Fibroblast of the conjunctiva (primary cell): ENCODE results near the gene ARHGAP20.
"Not testable (repeated sequence)": the region's sequence is repeated elsewhere in the genome, so short reads cannot be mapped to it uniquely, and the experiment has no call there.

Experiments
- DNase-seq: peaks from one replicate; pipeline ENCODE4 v3.0.0-alpha.2; 2010; ENCODE audit warnings: low read depth

The ARHGAP20 gene

DNA sequence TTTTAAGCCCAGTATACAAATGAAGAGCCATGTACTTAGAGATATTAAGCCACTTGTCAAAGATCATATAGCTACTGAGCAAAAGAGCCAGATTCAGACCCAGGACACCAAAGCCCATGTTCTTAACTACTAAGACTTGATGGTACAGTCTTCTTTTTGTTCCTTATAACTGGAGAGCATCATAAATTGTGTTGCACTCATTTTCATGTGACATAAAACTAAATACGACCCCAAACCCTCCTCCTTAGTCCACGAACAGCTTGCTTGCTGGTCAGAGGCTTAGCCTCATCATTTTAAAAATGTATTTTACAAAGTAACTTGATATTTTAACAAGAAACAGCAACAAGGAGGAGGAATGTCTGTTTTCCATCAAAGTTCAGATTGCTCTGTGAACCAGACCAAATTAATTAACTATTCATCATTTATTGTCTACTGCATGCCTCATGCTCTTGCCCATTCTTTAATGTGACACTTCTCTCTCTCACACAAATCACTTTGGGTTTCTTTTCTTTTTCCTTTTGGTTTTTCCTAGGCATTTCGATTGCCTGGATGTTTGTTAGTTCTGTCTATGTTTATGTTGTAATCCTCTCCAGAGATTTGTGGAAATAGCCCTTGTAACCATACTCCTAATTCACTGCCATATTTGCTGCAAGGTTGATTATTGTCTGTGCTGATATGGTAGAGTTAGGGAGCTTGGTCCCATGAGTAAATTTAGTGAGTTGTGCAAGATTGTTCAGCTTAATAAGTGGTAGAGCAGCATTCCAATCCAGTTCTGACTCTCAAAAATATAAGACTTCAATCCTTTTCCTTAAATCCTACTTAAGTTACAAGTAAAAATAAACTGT, 8.4 kb upstream of the ARHGAP20 start:
- no peak for DNase-seq

GRCh38 chr11:110716361-110716760, 4.1 kb upstream of the ARHGAP20 start:
- no peak for DNase-seq

DNA sequence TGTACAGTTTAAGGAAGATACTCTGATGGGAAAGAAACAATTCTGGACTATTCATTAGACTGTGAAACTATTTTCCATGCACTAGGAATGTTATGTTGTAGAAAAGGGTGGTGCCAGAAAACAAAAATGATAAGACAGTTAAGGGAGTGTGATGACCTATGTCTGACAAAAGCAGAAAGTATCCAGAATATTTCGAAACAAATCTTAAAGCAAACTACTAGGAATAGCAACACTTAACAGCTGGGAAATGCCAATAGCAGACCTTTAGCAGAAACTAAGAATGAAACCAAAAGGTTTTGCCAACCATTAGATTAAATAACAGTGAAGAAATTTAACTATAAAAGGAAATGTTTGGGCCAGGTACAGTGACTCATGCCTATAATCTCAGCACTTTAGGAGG, 3.3 kb upstream of the ARHGAP20 start:
- DNase-seq = no peak

GRCh38 chr11:110713449-110713776, 1.2 kb upstream of the ARHGAP20 start:
- DNase-seq = no peak

DNA sequence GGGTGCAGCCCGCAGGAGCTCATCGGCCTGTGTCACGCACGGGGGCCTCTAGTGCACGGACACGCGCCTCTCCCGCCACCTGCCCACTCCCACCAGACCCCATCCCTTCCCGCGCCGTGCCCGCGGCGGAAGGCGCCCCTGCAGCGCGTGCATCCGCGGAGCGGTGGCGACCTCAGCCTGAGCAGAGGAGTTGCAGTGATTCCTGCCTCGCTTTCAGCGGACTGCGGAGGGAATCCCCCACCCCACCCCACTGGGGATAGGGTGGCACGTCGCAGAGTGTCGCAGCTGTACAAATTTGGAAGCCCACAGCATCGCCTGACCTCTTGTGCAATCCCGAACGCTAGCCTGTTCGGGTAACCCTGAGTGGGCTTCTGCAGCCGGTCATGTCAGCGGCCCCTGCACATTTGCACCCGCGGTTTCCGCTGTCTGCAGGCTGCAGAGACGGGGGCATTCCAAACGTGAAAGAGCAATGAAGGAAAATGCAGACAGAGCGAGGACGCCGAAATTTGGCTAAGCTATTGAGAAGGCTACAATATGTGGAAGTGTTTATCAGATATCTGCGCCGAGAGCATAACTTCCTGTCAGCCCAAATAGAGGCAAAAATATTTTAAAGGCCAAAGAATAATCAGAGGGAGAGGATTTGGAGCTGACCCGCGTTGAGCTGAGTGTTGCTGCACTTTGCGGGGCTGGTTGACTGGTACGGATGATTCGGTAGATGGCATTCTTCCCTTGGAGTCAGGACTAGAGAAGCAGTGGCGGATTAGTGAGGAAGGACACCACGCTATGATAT, 617 bp upstream of the ARHGAP20 start:
- no peak for DNase-seq

GRCh38 chr11:110711448-110711775, 825 bp downstream of the ARHGAP20 start:
- DNase-seq = no peak

DNA sequence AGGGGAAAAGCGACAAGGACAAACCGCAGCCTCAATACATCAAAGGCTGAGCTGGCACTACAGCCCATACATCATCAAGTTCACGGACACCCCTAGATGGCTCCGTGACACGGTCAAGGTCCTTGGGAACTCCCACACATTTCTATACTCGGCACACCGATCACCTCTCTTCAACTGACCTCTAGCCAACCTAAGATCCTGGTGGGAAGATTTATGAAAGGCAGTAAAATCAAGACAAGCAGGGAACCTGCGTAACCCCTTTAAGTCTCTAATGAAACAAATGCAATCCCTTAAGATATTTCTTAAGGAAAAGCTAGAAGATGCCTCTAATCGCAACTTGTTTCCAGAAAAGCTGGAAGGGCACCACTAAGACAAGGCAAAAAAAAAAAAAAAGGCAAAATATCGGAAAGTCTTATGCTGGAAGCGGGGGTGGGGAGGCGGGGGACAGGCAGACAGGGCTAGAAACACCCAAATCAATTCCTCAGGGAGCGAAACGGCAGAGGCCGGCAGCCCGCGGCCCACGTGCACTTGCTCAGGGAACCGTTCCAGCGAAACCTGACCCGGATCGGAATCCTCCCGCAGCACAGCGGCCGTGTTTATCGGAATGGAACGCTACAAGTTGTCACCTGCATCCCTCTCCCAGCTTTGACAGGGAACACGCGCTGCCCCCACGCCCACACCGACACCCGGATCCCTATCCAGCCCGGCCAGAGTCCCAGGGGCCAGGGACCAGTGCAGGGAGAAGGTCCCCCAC, 1.4 kb downstream of the ARHGAP20 start:
- DNase-seq = no peak

GRCh38 chr11:110704210-110704864, 7.9 kb downstream of the ARHGAP20 start:
- no peak for DNase-seq

DNA sequence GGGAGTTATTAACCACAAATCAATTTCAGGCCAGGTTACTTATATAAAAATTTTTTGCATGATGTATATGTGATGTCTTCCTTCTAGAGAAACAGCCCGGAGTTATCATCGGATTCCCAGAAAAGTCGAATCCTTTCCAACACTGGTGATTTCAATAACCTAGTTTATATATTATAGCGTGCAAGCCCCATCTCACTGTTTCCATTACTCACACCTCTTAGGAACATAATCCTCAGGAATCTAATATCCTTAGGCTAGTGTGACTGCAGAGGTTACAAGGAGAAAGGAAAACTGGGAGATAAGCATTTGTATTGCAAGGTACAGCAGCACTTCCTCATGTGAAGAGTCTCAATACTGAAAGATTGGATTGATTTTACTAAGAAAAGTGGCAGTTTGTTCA, 20.3 kb downstream of the ARHGAP20 start:
- no peak for DNase-seq

GRCh38 chr11:110689306-110689705, 22.9 kb downstream of the ARHGAP20 start:
- DNase-seq = no peak

DNA sequence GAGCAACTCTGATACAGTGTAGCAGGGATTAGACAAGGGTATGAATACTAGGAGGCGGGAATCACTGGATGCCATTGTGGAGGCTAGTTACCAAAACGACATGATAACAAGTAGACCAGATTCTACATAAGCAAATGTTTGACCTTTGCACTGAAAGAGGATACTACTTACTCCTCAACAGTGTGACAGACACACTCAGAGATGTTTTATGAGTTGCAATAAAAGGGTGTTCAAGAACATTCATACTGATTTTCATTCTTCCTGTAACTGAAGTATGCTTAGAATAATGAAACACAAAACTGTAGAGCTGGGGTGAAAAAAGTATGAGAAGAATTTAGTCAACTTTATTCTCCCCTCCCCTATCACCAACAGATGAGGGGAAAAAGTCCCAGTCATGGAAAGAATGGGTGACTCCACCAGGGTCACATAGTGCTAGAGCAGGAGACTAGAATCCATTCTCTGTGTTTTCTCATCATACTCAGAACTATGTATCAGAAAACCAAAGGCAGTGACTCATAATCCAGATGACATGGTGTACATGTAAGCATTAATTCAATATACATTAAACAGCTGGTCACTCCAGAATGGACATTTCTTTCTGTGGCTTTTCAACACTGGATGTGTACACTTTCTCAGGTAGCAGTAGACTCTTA, 32.8 kb downstream of the ARHGAP20 start:
- DNase-seq = no peak

GRCh38 chr11:110675548-110675947, 36.7 kb downstream of the ARHGAP20 start:
- no peak for DNase-seq

DNA sequence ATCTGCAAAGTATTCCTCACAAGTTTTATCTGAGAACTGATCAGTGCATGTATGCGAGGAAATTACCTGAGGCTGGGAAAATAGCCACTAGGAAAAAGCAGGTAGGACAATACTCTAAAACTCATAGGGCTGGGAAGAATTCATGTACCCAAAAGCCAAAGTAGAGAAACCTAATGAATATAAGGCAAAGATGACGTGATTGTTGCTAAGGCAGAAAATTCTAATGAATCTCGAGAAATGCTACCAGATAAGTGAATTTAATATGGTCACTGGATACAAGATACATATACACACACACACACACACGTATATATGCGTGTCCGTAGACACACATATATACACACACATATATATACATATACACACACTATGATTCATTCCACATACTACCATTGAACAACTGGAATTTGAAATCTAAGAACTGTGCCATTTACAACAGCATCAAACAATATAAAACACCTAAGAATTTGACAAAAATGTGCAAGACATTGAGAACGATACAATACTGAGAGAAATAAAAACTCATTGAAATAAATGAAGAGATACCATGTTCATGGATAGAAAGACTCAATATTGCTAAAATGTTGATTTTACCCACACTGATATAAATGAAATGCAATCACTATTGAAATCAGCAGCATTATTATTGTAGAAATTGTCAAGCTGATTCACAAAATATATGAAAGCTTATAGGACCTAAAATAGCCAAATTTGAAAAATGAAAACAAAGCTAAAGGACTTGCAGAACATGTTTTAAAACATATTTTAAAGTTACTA, 46.4 kb downstream of the ARHGAP20 start:
- DNase-seq = no peak

DNA sequence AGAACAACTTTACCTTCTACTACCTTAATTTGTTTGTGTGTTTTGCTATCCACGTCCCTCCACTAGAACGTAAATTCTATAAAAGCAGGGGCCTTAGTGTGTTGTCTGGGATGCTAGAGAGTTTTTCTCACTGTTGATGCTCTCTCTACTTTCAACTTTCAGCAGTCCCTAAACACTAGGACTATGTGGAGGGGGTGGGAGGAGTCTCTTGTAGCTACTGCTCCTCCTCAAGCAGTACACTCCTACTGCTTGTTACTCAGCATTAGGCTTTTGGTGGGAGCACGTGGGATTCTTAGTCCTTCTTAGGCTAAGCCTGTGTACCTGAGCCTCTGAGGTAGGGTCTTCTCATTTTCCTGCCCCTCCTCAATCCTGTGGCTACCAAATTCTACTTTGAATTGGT, 56.3 kb downstream of the ARHGAP20 start:
- DNase-seq = no peak

DNA sequence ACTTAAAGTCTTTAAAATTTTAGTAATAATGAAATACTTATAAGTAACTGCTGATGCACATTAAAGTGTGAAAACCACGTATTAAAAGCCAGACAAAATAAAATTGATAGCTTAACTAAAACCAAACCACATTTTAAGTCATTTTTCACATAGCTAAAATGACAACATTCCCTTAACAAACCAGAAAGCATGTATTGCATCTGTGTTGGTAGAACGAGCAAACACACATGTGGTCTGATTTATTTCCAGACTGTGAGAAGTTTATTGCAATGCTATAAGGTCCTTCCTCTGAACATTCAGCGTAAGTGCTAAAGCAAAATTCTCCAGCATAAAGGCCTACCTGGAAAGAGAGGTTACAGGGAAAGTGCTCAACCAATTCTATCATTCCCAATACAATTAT, 57.8 kb downstream of the ARHGAP20 start:
- no peak for DNase-seq

GRCh38 chr11:110645253-110645652, 67.0 kb downstream of the ARHGAP20 start:
- DNase-seq = no peak

DNA sequence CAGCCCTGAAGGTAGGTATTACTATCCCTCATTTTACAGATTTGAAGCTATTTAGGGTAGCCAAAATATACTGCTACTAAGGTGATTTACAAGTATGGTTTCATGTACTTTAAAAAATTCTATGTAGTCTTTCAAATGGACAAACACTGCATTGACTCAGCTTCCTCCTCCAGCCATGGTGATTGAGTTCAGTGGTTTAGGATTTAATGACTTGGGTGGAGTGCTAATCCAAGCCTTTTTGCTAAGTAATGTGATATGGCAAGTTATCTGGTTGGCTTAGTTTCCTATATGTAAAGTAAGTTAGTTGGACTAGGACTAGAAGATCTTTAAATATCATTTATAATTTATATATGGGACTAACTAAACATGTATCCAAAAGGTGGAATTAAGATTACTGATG, 77.9 kb downstream of the ARHGAP20 start:
- no peak for DNase-seq

DNA sequence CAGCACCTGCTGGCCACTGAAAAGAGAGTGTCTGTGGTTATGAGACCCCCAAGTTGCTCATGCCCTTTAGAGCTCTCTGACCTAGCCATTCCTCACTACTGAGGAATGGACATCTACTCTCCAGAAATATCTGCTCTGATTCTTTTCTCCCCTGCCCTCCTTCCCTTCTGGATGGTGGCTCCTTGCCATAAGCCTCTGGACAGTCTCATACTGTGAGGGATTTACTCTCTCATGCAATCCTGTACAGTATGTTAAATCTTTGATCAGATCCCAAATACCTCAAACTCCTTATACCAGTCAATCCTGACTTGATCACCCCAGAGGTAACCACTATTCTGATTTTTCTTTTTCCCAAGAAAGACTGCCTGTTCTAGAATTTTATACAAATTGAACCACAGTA, 80.7 kb downstream of the ARHGAP20 start:
- no peak for DNase-seq

- no peak for DNase-seq
Measured at GRCh38 chr11:110629594-110629993, 82.6 kb downstream of the ARHGAP20 start.

- no peak for DNase-seq
Measured at GRCh38 chr11:110621826-110622225, 90.4 kb downstream of the ARHGAP20 start.

DNA sequence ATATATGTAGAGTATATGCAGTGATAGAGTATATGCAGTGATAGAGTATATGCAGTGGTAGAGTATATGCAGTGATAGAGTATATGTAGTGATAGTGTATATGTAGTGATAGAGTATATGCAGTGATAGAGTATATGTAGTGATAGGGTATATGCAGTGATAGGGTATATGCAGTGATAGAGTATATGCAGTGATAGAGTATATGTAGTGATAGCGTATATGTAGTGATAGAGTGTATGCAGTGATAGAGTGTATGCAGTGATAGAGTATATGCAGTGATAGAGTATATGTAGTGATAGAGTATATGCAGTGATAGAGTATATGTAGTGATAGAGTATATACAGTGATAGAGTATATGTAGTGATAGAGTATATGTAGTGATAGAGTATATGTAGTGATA, 92.9 kb downstream of the ARHGAP20 start:
- not testable (repeated sequence) for DNase-seq
